Memory B cell (primary cell): ENCODE measurements around the gene OBSCN.
A peak's percentile ranks its signal among the peaks of the same experiment; 100 is the strongest.

Experiments
- ATAC-seq: fragments of 150-1000 bp; cut with Tn5 transposase; 2 replicates; pipeline ENCODE4 v1.10.0; 2021; ENCODE audit warnings: low read depth, mild to moderate bottlenecking, moderate library complexity
- DNase-seq, 2 donors: peaks; one replicate each; pipeline ENCODE4 v3.0.0; 2022; ENCODE audit warnings: low spot score in 2 of 2
- H3K27ac Mint-ChIP-seq: one replicate; pipeline ENCODE4 v1.8.0; 2022; ENCODE audit warnings: mild to moderate bottlenecking, moderate library complexity, mixed read lengths
- H3K27me3 Mint-ChIP-seq: one replicate; pipeline ENCODE4 v1.8.0; 2022; ENCODE audit warnings: mixed read lengths
- H3K36me3 Mint-ChIP-seq: one replicate; pipeline ENCODE4 v1.8.0; 2022; ENCODE audit warnings: mild to moderate bottlenecking, mixed read lengths
- H3K4me1 Mint-ChIP-seq: one replicate; pipeline ENCODE4 v1.8.0; 2022; ENCODE audit warnings: mixed read lengths
- H3K4me3 Mint-ChIP-seq: one replicate; pipeline ENCODE4 v1.8.0; 2022; ENCODE audit warnings: mild to moderate bottlenecking, moderate library complexity, mixed read lengths
- H3K9me3 Mint-ChIP-seq: one replicate; pipeline ENCODE4 v1.8.0; 2022; ENCODE audit warnings: mixed read lengths

The OBSCN gene

DNA sequence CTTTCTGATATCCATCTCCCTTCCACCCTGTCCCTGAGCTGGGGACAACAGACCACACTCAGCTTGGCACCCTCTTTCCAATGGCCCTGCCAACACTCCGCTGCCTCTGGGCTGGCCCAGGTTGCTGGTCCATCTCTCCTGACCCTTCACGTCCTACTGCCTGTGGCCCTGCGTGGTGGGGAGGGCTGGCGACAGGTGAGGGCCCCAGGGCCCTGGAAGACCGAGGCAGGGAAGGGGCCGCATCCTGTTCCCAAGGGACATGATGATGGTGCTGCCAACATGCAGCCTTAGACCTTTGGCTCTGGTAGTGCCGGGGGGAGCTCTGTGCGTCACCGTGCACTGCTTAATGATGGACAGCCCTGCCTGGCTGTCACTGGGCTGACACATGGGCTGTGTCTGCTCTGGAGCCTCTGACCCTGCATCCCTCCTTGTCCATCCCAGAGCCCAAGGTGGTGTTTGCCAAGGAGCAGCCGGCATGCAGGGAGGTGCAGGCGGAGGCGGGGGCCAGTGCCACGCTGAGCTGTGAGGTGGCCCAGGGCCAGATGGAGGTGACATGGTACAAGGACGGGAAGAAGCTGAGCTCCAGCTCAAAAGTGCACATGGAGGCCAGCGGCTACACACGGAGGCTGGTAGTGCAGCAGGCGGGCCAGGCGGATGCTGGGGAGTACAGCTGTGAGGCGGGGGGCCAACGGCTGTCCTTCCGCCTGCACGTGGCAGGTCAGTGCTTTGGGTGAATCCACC is 65.2 kb downstream of the OBSCN start:
- Mint-ChIP-seq H3K27ac (no peak overlapping the region), H3K9me3 (no peaks in the 10 kb centered on the region), H3K4me3 (no peak overlapping the region), H3K36me3 (no peaks in the 10 kb centered on the region), H3K27me3 (no peaks in the 10 kb centered on the region), H3K4me1 (peaks cover 7% of the 10 kb centered on the region)
- no peak for ATAC-seq
- DNase-seq = no peak

DNA sequence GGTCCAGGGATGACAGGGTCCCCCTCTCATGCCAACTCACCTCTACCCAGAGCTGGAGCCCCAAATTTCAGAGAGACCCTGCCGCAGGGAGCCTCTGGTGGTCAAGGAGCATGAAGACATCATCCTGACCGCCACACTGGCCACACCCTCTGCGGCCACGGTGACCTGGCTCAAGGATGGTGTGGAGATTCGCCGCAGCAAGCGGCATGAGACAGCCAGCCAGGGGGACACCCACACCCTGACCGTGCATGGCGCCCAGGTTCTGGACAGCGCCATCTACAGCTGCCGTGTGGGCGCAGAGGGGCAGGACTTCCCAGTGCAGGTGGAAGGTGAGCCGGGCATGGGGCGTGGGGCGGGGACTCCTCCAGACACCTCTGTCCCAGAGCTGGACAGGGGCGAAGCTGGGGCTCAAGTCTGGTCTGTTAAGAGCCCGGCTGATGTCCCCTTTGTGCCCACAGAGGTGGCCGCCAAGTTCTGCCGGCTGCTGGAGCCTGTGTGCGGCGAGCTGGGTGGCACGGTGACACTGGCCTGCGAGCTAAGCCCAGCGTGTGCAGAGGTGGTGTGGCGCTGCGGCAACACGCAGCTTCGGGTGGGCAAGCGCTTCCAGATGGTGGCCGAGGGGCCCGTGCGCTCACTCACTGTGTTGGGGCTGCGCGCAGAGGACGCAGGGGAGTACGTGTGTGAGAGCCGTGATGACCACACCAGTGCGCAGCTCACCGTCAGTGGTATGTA is 66.0 kb downstream of the OBSCN start:
- H3K4me1 Mint-ChIP-seq = peaks cover 7% of the 10 kb centered on the region
- H3K4me3 Mint-ChIP-seq = peak overlapping the region; percentile 87
- no peaks in the 10 kb centered on the region for H3K9me3 Mint-ChIP-seq

DNA sequence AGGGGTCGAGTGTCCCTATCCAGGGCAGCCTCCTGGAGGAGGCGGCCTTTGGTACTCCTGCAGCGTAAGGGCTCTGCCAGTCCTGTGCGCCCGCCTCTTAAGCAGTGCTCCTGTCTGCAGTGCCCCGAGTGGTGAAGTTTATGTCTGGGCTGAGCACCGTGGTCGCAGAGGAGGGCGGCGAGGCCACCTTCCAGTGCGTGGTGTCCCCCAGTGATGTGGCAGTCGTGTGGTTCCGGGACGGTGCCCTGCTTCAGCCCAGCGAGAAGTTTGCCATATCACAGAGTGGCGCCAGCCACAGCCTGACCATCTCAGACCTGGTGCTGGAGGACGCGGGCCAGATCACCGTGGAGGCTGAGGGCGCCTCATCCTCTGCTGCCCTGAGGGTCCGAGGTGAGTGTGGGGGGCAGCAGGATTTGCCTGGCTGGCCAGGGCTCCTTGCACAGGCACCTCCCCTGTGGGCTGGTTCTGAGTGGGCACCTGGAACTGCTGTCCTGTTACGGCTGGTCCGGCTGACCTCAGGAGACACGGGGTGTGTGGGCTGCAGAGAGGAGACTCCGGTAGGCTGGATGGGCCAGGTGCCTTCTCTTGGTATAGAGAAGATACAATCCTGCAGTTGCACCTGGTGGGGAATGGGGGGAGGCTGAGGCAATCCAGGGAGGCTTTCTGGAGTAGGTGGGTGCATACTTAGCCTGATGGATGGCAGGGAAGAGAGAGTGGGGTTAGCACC is 66.8 kb downstream of the OBSCN start:
- no peak overlapping the region for H3K27ac Mint-ChIP-seq
- no peaks in the 10 kb centered on the region for H3K27me3 Mint-ChIP-seq
- peaks cover 7% of the 10 kb centered on the region for H3K4me1 Mint-ChIP-seq
- DNase-seq (no peak), ATAC-seq (no peak)
- H3K4me3 Mint-ChIP-seq = peak overlapping the region; percentile 87
- no peaks in the 10 kb centered on the region for H3K9me3 Mint-ChIP-seq
- no peaks in the 10 kb centered on the region for H3K36me3 Mint-ChIP-seq

More for the DNA sequence above, 66.0 kb downstream of the OBSCN start:
- DNase-seq (no peak), ATAC-seq (no peak)
- H3K27ac Mint-ChIP-seq = no peak overlapping the region
- no peaks in the 10 kb centered on the region for H3K27me3 Mint-ChIP-seq
- H3K36me3 Mint-ChIP-seq = no peaks in the 10 kb centered on the region

DNA sequence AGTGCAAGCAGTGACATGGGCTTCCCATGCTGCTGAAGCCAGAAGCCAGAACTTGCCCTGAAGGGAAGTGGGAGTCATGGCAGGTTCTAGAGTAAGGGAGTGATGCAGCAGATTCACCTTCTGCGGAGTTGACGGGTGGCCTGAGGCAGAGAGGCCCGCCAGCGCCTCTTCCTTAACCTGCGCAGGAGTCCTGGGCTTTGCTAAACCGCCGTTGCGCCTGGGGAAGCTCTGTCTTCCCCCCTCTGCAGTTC is 67.3 kb downstream of the OBSCN start:
- H3K27ac Mint-ChIP-seq = no peak overlapping the region
- H3K36me3 Mint-ChIP-seq = no peaks in the 10 kb centered on the region
- no peak for ATAC-seq
- H3K4me1 Mint-ChIP-seq = peaks cover 7% of the 10 kb centered on the region
- H3K27me3 Mint-ChIP-seq = no peaks in the 10 kb centered on the region
- DNase-seq = no peak
- no peaks in the 10 kb centered on the region for H3K9me3 Mint-ChIP-seq
- H3K4me3 Mint-ChIP-seq = peak overlapping the region; percentile 87

DNA sequence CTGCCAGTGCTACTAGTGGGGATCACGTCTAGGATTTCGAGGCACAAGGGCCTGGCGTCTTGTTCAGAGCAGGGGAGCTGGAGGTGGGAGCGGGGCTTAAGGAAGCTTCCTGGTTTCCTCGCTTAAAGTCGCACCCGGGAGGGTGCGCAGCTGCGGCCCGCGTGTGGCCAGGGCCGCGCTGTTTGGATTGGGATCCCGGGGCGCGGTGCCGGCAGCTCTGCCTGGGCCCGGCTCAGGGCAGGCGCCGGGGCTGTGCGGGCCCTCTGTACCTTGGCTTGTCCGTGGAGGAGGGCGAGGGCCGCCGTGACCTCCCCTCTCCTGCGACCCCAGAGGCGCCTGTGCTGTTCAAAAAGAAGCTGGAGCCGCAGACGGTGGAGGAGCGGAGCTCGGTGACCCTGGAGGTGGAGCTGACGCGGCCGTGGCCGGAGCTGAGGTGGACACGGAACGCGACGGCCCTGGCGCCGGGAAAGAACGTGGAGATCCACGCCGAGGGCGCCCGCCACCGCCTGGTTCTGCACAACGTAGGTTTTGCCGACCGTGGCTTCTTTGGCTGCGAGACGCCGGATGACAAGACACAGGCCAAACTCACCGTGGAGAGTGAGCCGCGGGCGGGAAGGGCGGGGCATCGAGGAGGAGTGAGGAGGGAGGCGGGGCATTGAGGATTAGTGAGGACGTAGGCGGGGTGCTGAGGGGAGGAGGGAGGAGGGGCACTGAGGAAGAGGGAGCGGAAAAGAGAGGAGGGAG is 67.8 kb downstream of the OBSCN start:
- peak; percentile 92 for ATAC-seq
- H3K36me3 Mint-ChIP-seq = no peaks in the 10 kb centered on the region
- H3K9me3 Mint-ChIP-seq = no peaks in the 10 kb centered on the region
- no peak overlapping the region for H3K27ac Mint-ChIP-seq
- H3K4me3 Mint-ChIP-seq = peak overlapping the region; percentile 87
- DNase-seq = peak; percentile 56 to 60
- no peaks in the 10 kb centered on the region for H3K27me3 Mint-ChIP-seq
- peaks cover 7% of the 10 kb centered on the region for H3K4me1 Mint-ChIP-seq

DNA sequence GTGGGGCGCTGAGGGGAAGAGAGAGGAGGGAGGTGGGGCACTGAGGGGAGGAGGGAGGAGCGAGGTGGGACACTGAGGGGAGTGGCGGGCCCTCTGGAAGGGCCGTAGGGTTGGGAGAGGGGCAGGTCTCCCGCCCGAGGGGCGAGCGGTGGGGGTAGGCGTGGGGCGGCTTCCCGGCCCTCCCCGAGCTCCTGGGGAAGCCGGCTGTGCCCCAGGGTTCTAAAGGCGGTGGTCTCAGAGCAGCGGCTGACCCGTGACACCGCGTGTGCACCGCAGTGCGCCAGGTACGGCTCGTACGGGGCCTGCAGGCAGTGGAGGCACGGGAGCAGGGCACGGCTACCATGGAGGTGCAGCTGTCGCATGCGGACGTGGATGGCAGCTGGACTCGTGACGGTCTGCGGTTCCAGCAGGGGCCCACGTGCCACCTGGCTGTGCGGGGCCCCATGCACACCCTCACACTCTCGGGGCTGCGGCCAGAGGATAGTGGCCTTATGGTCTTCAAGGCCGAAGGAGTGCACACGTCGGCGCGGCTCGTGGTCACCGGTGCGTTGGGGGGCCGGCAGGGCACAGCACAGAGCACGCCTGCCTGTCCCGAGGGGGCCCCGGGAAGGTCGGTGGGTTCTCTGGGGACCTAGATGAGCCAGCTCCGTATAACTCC is 68.5 kb downstream of the OBSCN start:
- Mint-ChIP-seq H3K4me1 (peaks cover 7% of the 10 kb centered on the region), H3K36me3 (no peaks in the 10 kb centered on the region), H3K4me3 (peak overlapping the region; percentile 87), H3K27me3 (no peaks in the 10 kb centered on the region), H3K27ac (no peak overlapping the region), H3K9me3 (no peaks in the 10 kb centered on the region)
- no peak for DNase-seq
- peak; percentile 28 for ATAC-seq

DNA sequence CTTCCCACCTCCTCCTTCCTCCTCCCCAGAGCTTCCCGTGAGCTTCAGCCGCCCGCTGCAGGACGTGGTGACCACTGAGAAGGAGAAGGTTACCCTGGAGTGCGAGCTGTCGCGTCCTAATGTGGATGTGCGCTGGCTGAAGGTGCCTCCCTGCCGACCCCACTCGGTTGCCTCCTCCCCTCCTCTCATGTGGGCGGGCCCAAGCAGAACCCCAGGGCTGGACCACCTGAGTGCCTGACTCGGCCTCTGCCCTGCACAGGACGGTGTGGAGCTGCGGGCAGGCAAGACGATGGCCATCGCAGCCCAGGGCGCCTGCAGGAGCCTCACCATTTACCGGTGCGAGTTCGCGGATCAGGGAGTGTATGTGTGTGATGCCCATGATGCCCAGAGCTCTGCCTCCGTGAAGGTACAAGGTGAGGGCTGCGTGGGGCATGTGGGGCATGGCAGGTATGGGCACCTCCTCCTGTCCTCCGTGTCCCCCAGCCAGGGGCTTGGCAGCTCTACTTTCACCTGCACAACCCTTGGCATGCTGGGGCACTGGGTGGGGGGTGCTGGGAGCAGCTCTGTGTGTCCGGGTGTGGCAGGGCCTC is 69.2 kb downstream of the OBSCN start:
- H3K4me3 Mint-ChIP-seq = peak overlapping the region; percentile 87
- H3K27me3 Mint-ChIP-seq = no peaks in the 10 kb centered on the region
- no peaks in the 10 kb centered on the region for H3K9me3 Mint-ChIP-seq
- no peak overlapping the region for H3K27ac Mint-ChIP-seq
- peaks cover 2% of the 10 kb centered on the region for H3K36me3 Mint-ChIP-seq
- H3K4me1 Mint-ChIP-seq = peaks cover 7% of the 10 kb centered on the region
- ATAC-seq (no peak), DNase-seq (no peak)

DNA sequence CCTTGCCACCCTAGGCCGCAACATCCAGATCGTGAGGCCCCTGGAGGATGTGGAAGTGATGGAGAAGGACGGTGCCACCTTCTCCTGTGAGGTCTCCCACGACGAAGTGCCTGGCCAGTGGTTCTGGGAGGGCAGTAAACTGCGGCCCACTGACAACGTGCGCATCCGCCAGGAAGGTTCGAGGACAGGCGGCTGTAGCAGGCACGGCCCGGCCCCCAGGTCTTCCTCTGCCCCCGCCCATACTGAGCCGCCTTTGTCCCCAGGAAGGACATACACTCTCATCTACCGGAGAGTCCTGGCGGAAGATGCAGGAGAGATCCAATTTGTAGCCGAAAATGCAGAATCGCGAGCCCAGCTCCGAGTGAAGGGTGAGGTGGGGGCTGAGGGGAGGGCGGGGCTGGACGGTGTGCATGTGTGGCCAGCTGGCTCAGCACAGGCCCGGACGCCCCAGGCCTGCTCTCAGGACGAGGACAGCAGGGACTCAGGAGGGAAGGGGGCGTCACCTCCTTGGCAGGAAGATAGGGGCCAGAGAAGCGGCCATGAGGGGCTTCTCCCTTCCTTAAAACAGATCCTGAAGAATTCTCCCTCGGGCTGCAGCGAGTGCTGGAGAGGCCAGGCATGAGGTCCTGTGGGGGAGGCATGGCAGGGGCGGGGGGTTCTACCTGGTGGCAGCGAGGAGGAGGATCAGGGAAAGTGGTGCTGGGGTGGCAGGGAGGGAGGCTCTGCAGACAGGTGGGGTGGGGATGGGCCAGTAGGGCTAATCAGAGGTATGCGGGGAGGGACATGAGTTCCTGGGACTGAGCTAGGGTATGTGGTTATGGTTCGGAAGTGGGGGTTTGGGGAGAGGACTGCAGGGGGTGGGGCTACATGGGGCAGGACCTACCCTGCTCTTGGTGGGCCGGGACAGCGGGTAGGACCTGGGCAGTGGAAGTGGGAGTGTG is 69.9 kb downstream of the OBSCN start:
- no peaks in the 10 kb centered on the region for H3K9me3 Mint-ChIP-seq
- H3K27me3 Mint-ChIP-seq = no peaks in the 10 kb centered on the region
- no peak for DNase-seq
- no peak overlapping the region for H3K27ac Mint-ChIP-seq
- H3K36me3 Mint-ChIP-seq = peaks cover 2% of the 10 kb centered on the region
- peaks cover 7% of the 10 kb centered on the region for H3K4me1 Mint-ChIP-seq
- H3K4me3 Mint-ChIP-seq = peak overlapping the region; percentile 37
- no peak for ATAC-seq

DNA sequence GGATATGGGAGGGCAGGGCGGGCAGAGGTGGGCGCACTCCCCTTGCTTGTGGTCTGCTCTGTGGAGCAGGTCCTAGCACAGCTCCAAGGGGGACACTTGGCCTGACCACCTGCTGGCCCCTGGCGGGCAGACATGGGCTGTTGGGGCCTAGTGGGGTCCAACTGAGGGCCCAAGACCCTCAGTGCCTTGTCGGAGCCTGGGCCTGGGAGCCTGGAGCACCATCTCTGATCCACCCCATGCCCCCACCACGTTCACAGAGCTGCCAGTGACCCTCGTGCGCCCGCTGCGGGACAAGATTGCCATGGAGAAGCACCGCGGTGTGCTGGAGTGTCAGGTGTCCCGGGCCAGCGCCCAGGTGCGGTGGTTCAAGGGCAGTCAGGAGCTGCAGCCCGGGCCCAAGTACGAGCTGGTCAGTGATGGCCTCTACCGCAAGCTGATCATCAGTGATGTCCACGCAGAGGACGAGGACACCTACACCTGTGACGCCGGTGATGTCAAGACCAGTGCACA is 70.6 kb downstream of the OBSCN start:
- no peak overlapping the region for H3K27ac Mint-ChIP-seq
- no peak for DNase-seq
- ATAC-seq = no peak
- H3K4me1 Mint-ChIP-seq = peaks cover 7% of the 10 kb centered on the region
- no peak overlapping the region for H3K4me3 Mint-ChIP-seq
- no peaks in the 10 kb centered on the region for H3K27me3 Mint-ChIP-seq
- H3K36me3 Mint-ChIP-seq = peaks cover 2% of the 10 kb centered on the region
- no peaks in the 10 kb centered on the region for H3K9me3 Mint-ChIP-seq

DNA sequence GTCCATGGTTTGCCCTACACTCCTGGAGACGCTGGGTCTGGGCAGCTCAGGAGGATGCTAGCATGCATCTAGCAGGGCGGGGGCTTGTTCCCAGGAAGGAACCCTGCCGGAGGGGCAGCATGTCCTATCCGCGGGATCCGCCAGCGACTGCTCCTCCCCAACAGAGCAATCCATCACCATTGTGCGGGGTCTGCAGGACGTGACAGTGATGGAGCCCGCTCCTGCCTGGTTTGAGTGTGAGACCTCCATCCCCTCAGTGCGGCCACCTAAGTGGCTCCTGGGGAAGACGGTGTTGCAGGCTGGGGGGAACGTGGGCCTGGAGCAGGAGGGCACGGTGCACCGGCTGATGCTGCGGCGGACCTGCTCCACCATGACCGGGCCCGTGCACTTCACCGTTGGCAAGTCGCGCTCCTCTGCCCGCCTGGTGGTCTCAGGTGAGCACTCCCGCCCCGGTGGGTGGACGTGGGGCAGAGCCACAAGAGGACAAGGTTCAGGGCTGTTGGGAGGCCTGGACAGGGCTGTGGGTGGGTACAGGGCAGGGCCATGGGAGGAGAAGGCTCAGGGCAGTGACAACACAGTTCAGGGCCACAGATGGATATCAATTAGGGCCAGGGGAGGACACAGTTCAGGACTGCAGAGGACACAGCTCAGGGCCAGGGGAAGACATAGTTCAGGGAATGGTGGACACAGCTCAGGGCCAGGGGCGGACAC is 71.3 kb downstream of the OBSCN start:
- Mint-ChIP-seq H3K4me1 (peaks cover 7% of the 10 kb centered on the region), H3K4me3 (no peak overlapping the region), H3K27me3 (no peaks in the 10 kb centered on the region), H3K27ac (no peak overlapping the region), H3K36me3 (peaks cover 2% of the 10 kb centered on the region), H3K9me3 (no peaks in the 10 kb centered on the region)
- DNase-seq (no peak), ATAC-seq (no peak)

DNA sequence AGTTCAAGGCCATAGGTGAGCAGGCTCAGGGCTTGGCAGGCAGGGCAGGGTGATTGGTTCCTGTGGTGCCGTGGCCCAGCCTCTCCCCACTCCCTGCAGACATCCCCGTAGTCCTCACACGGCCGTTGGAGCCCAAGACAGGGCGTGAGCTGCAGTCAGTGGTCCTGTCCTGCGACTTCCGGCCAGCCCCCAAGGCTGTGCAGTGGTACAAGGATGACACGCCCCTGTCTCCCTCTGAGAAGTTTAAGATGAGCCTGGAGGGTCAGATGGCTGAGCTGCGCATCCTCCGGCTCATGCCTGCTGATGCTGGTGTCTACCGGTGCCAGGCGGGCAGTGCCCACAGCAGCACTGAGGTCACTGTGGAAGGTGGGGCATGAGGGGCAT is 71.9 kb downstream of the OBSCN start:
- DNase-seq = no peak
- H3K4me3 Mint-ChIP-seq = no peak overlapping the region
- peaks cover 7% of the 10 kb centered on the region for H3K4me1 Mint-ChIP-seq
- H3K27me3 Mint-ChIP-seq = no peaks in the 10 kb centered on the region
- no peak overlapping the region for H3K27ac Mint-ChIP-seq
- H3K9me3 Mint-ChIP-seq = no peaks in the 10 kb centered on the region
- ATAC-seq = no peak
- peaks cover 2% of the 10 kb centered on the region for H3K36me3 Mint-ChIP-seq
